A549 (cell line): ENCODE results near the gene C11orf86. TPM values are rescaled to one million over a fixed set of nuclear protein-coding genes. Genes with fewer than 3 reads are reported as not detected.

Source experiments
- ATAC-seq, 2 experiments: fragments of 200-7000 bp in 1 of 2; fragments of >200 bp in 1 of 2; cut with Nextera tagmentation in 1 of 2; cut with Tn5 transposase in 1 of 2; 3 replicates each; pipeline versions ENCODE4 v1.8.0 to v1.9.1; 2018 to 2020; ENCODE audit warnings: mild to moderate bottlenecking in 1 of 2, moderate library complexity in 1 of 2
- CTCF ChIA-PET: fragments of 300-600 bp; sonication (Branson Sonifier 250); formaldehyde crosslinking; extraction: SDS; loops from one replicate; lab custom pipeline; 2021; ENCODE audit warnings: antibody characterized with exemption, inconsistent platforms; lab: Yijun Ruan, JAX
- POLR2A ChIA-PET: fragments of 350-600 bp; formaldehyde crosslinking; extraction: SDS; loops from one replicate; lab custom pipeline; 2021; ENCODE audit warnings: antibody characterized with exemption, inconsistent platforms; lab: Yijun Ruan, JAX
- DNase-seq, 2 experiments: peaks; one replicate each; pipeline versions ENCODE4 v3.0.0 to v3.0.0-alpha.2; 2011 to 2016; ENCODE audit warnings: low read depth in 1 of 2, low spot score in 1 of 2
- FAIRE-seq: peaks from 2 replicates; lab custom pipeline; 2011; peaks lifted over from hg19 to GRCh38; lab: Jason Lieb, UNC
- H3K27ac ChIP-seq, 2 experiments: fragments of >200 bp; sonication (Bioruptor Twin); formaldehyde crosslinking; 3 replicates each; pipeline ENCODE4 v1.5.1; 2016 to 2017
- H3K4me1 ChIP-seq: fragments of >200 bp; sonication (Bioruptor Twin); formaldehyde crosslinking; 3 replicates; pipeline ENCODE4 v1.6.1; 2016
- H3K4me2 ChIP-seq: fragments of >200 bp; sonication (Bioruptor Twin); formaldehyde crosslinking; 3 replicates; pipeline ENCODE4 v1.6.1; 2016
- H3K4me3 ChIP-seq: fragments of >200 bp; sonication (Bioruptor Twin); formaldehyde crosslinking; 3 replicates; pipeline ENCODE4 v1.5.1; 2016
- H3K9me3 ChIP-seq: fragments of >200 bp; sonication (Bioruptor Twin); formaldehyde crosslinking; 3 replicates; pipeline ENCODE4 v1.6.1; 2016
- ATOH8 ChIP-seq: fragments of 250-450 bp; sonication (Bioruptor Pico); IDR thresholded peaks from 2 replicates; pipeline ENCODE4 v1.5.0; 2020; ENCODE audit warnings: low read depth, mild to moderate bottlenecking, moderate library complexity
- CEBPB ChIP-seq, 2 experiments: fragments of >200 bp in 1 of 2; sonication (Bioruptor Twin) in 1 of 2; formaldehyde crosslinking in 1 of 2; IDR thresholded peaks; 2 replicates each; pipeline ENCODE4 v1.6.1; 2012 to 2016
- E2F6 ChIP-seq: IDR thresholded peaks from 2 replicates; pipeline ENCODE4 v1.6.1; 2012; ENCODE audit warnings: low read depth, borderline replicate concordance
- EHF ChIP-seq: fragments of 250-450 bp; sonication (Bioruptor Pico); IDR thresholded peaks from 2 replicates; pipeline ENCODE4 v1.5.0; 2020; ENCODE audit warnings: mild to moderate bottlenecking
- EHMT2 ChIP-seq: fragments of 200-600 bp; sonication (generic); IDR thresholded peaks from 2 replicates; pipeline ENCODE4 v1.6.1; 2016; ENCODE audit warnings: antibody characterized with exemption, low read depth, mild to moderate bottlenecking, moderate library complexity
- EP300 ChIP-seq, 2 experiments: fragments of >200 bp; sonication (Bioruptor Twin); formaldehyde crosslinking; IDR thresholded peaks; 2 replicates in 1 of 2; 3 replicates in 1 of 2; pipeline ENCODE4 v1.6.1; 2016 to 2017
- ESRRA ChIP-seq: fragments of 150-350 bp; IDR thresholded peaks from 2 replicates; pipeline ENCODE4 v1.6.1; 2014; ENCODE audit warnings: mild to moderate bottlenecking, low read length, borderline replicate concordance
- FOSL2 ChIP-seq, 2 experiments: fragments of 450-650 bp in 1 of 2; fragments of >200 bp in 1 of 2; sonication (Bioruptor Twin) in 1 of 2; formaldehyde crosslinking; IDR thresholded peaks; 2 replicates each; pipeline versions ENCODE4 v1.5.0 to v1.6.1; 2016 to 2020; ENCODE audit warnings: mild to moderate bottlenecking in 1 of 2, moderate library complexity in 1 of 2
- FOXS1 ChIP-seq: fragments of 250-450 bp; sonication (Bioruptor Pico); IDR thresholded peaks from 2 replicates; pipeline ENCODE4 v1.5.0; 2020; ENCODE audit warnings: mild to moderate bottlenecking, moderate library complexity
- GATA3 ChIP-seq: IDR thresholded peaks from 2 replicates; pipeline ENCODE4 v1.6.1; 2012; ENCODE audit warnings: borderline replicate concordance
- HMGXB4 ChIP-seq: fragments of 250-450 bp; sonication (Bioruptor Pico); IDR thresholded peaks from 2 replicates; pipeline ENCODE4 v1.5.0; 2021; ENCODE audit warnings: mild to moderate bottlenecking, moderate library complexity, borderline replicate concordance
- HOXA7 ChIP-seq: fragments of 250-450 bp; sonication (Bioruptor Pico); IDR thresholded peaks from 2 replicates; pipeline ENCODE4 v1.5.0; 2020; ENCODE audit warnings: mild to moderate bottlenecking, moderate library complexity
- JUN ChIP-seq, 2 experiments: fragments of >200 bp; sonication (Bioruptor Twin); formaldehyde crosslinking; IDR thresholded peaks; 2 replicates in 1 of 2; 3 replicates in 1 of 2; pipeline ENCODE4 v1.6.1; 2016 to 2017
- JUNB ChIP-seq: fragments of >200 bp; sonication (Bioruptor Twin); formaldehyde crosslinking; IDR thresholded peaks from 2 replicates; pipeline ENCODE4 v1.6.1; 2016
- KDM5A ChIP-seq: fragments of 200-600 bp; sonication (generic); IDR thresholded peaks from 2 replicates; pipeline ENCODE4 v1.6.1; 2016; ENCODE audit warnings: antibody characterized with exemption, mild to moderate bottlenecking
- MAFK ChIP-seq: fragments of 450-650 bp; IDR thresholded peaks from 2 replicates; pipeline ENCODE4 v1.6.1; 2014; ENCODE audit not compliant: partially characterized antibody
- MAX ChIP-seq: IDR thresholded peaks from 2 replicates; pipeline ENCODE4 v1.6.1; 2012
- MYC ChIP-seq: IDR thresholded peaks from 2 replicates; pipeline ENCODE4 v1.6.1; 2012; ENCODE audit warnings: mild to moderate bottlenecking, inconsistent platforms, low read length, improper control_type of control experiment, borderline replicate concordance
- NFE2L2 ChIP-seq: fragments of 150-350 bp; conservative IDR thresholded peaks from 2 replicates; pipeline ENCODE4 v1.6.1; 2014; ENCODE audit warnings: low read length
- NPAS2 ChIP-seq: fragments of 250-450 bp; sonication (Bioruptor Pico); IDR thresholded peaks from 2 replicates; pipeline ENCODE4 v1.8.0; 2022; ENCODE audit warnings: mild to moderate bottlenecking, moderate library complexity, borderline replicate concordance
- NR3C1 ChIP-seq: fragments of >200 bp; sonication (Bioruptor Twin); formaldehyde crosslinking; IDR thresholded peaks from 3 replicates; pipeline ENCODE4 v1.6.1; 2017
- PBX3 ChIP-seq: IDR thresholded peaks from 2 replicates; pipeline ENCODE4 v1.6.1; 2012
- POLR2A ChIP-seq: IDR thresholded peaks from 2 replicates; pipeline ENCODE4 v1.6.1; 2012; ENCODE audit warnings: mild to moderate bottlenecking, low read length
- POLR2AphosphoS2 ChIP-seq: conservative IDR thresholded peaks from 2 replicates; pipeline ENCODE4 v1.6.1; 2012; ENCODE audit warnings: low read length, improper control_type of control experiment, inconsistent platforms
- RAD21 ChIP-seq, 2 experiments: fragments of >200 bp in 1 of 2; sonication (Bioruptor Twin) in 1 of 2; formaldehyde crosslinking in 1 of 2; IDR thresholded peaks in 1 of 2; conservative IDR thresholded peaks in 1 of 2; 2 replicates in 1 of 2; 3 replicates in 1 of 2; pipeline ENCODE4 v1.6.1; 2012 to 2018; ENCODE audit warnings: inconsistent platforms in 1 of 2
- RARB ChIP-seq: fragments of 250-450 bp; sonication (Bioruptor Pico); IDR thresholded peaks from 2 replicates; pipeline ENCODE4 v1.8.0; 2021; ENCODE audit warnings: mild to moderate bottlenecking, moderate library complexity
- RNF2 ChIP-seq: fragments of 200-600 bp; sonication (generic); IDR thresholded peaks from 2 replicates; pipeline ENCODE4 v1.6.1; 2016; ENCODE audit warnings: low read depth, mild to moderate bottlenecking, antibody characterized with exemption, moderate library complexity, borderline replicate concordance
- SMC3 ChIP-seq: fragments of >200 bp; sonication (Bioruptor Twin); formaldehyde crosslinking; IDR thresholded peaks from 3 replicates; pipeline ENCODE4 v1.6.1; 2018; ENCODE audit warnings: inconsistent platforms
- SREBF2 ChIP-seq: fragments of 450-650 bp; IDR thresholded peaks from 2 replicates; pipeline ENCODE4 v1.6.1; 2014; ENCODE audit warnings: mild to moderate bottlenecking, moderate library complexity
- TP53 ChIP-seq: fragments of 250-450 bp; sonication (Bioruptor Pico); IDR thresholded peaks from 2 replicates; pipeline ENCODE4 v1.5.0; 2021; ENCODE audit warnings: mild to moderate bottlenecking, moderate library complexity
- USF2 ChIP-seq: fragments of 450-650 bp; IDR thresholded peaks from 2 replicates; pipeline ENCODE4 v1.6.1; 2014; ENCODE audit warnings: antibody characterized with exemption
- ZC3H11A ChIP-seq: fragments of 450-650 bp; IDR thresholded peaks from 2 replicates; pipeline ENCODE4 v1.6.1; 2014; ENCODE audit warnings: antibody characterized with exemption, mild to moderate bottlenecking
- WGBS: methylation state at CpG from one replicate; pipeline ENCODE4 v1.1.6; 2017; ENCODE audit errors: missing lambda C conversion rate; 5-methylcytosine and 5-hydroxymethylcytosine counted together
- polyA minus RNA-seq: library from RNA; depleted of rRNA, polyadenylated mRNA; stranded (reverse); fragments of >200 nt; gene quantifications from 2 replicates; pipeline ENCODE4 v1.2.3, GENCODE V29; 2011; rRNA and poly(A)+ RNA removed
- polyA plus RNA-seq, 4 experiments: library from polyadenylated mRNA; depleted of rRNA in 3 of 4; stranded (reverse); fragments of >200 nt; fragmentation: RNase III in 1 of 4; extraction: RNeasy Plus Mini Kit Qiagen cat#74134 plus additional on column Dnase treatment in 1 of 4; gene quantifications; 2 replicates in 3 of 4; 3 replicates in 1 of 4; pipeline ENCODE4 v1.2.3, GENCODE V29; 2011 to 2017

C11orf86 gene
- polyA plus RNA-seq (2011; rRNA removed) (9.3 and 10.8 TPM in 2 replicates), polyA plus RNA-seq (2017; fragmentation: RNase III; extraction: RNeasy Plus Mini Kit Qiagen cat#74134 plus additional on column Dnase treatment) (39.7 to 59.6 TPM (median 56.4 TPM) in 3 replicates), polyA minus RNA-seq (2.7 and 5.4 TPM in 2 replicates)
- polyA plus RNA-seq (2012; cell fraction: cytosol; rRNA removed), result 34.5 and 42.5 TPM in 2 replicates
- polyA plus RNA-seq (2012; cell fraction: nucleus; rRNA removed), result 23.0 and 24.9 TPM in 2 replicates

- peak within 1 kb of the TSS; percentile 78 for H3K4me2 ChIP-seq
- peak within 1 kb of the TSS; percentile 33 for H3K4me3 ChIP-seq
- H3K4me1 ChIP-seq, result peaks cover 70% of the 10 kb centered on the region
- FAIRE-seq (no peak), DNase-seq (peak in 1 of 2 experiments; percentile 85), ATAC-seq (peak; percentile 55 to 57)
- peaks cover 17% of the 10 kb centered on the region for H3K9me3 ChIP-seq
- peak within 1 kb of the TSS; percentile 95 to 99 for H3K27ac ChIP-seq
- CTCF ChIA-PET, result interaction anchor here (0.6 to 3.3 kb wide), 47 partner anchors 8 to 567 kb away, joined by 3 to 33 read pairs (median 9); partner anchors contain the start of genes PC, RCE1 and SYT12
- TF ChIP-seq TP53 (CRISPR knock-in tag), result no peak
- peak; percentile 57; the same call in 1 of the 2 replicates for TF ChIP-seq PBX3
- no peak for TF ChIP-seq HMGXB4 (CRISPR knock-in tag)
- TF ChIP-seq RARB (CRISPR knock-in tag), result no peak
- 0 out of 2 replicates have a peak, but pooled peaks have one; percentile 27 for TF ChIP-seq ATOH8
- TF ChIP-seq CEBPB (IDR thresholded peaks at IDR 0.05), result peak in 1 of 2 experiments; percentile 45; a peak in 2 of 4 replicates
- TF ChIP-seq HOXA7 (CRISPR knock-in tag), result no peak
- no peak for TF ChIP-seq ZC3H11A
- TF ChIP-seq MAX, result peak; percentile 75
- TF ChIP-seq NPAS2 (CRISPR knock-in tag), result no peak
- TF ChIP-seq RNF2, result no peak
- no peak for TF ChIP-seq SREBF2
- peak; percentile 29; the same call in 1 of the 3 replicates for TF ChIP-seq SMC3
- TF ChIP-seq POLR2AphosphoS2, result no peak
- no peak for TF ChIP-seq USF2
- no peak for TF ChIP-seq NFE2L2
- TF ChIP-seq EHF (CRISPR knock-in tag), result no peak
- TF ChIP-seq MAFK, result no peak
- TF ChIP-seq JUN (IDR thresholded peaks at IDR 0.05), result peak in 1 of 2 experiments; percentile 79; a peak in 2 of 5 replicates
- no peak for TF ChIP-seq NR3C1
- TF ChIP-seq FOXS1, result no peak
- no peak for TF ChIP-seq FOSL2 (IDR thresholded peaks at IDR 0.05)
- peak; percentile 58; the same call in 1 of the 2 replicates for TF ChIP-seq FOSL2 (CRISPR knock-in tag; IDR thresholded peaks at IDR 0.05)
- TF ChIP-seq RAD21 (conservative IDR thresholded peaks at IDR 0.05 in 1 of 2, IDR thresholded peaks at IDR 0.05 in 1 of 2), result peak; percentile 4 to 45; a peak in 3 of 5 replicates
- no peak for TF ChIP-seq EHMT2
- TF ChIP-seq GATA3, result peak; percentile 73; the same call in 1 of the 2 replicates
- TF ChIP-seq JUNB, result peak; percentile 36; the same call in 1 of the 2 replicates
- no peak for TF ChIP-seq POLR2A
- TF ChIP-seq ESRRA, result peak; percentile 95
- peak in 1 of 2 experiments; percentile 77; a peak in 3 of 5 replicates for TF ChIP-seq EP300 (IDR thresholded peaks at IDR 0.05)
- no peak for TF ChIP-seq MYC
- TF ChIP-seq KDM5A, result no peak
- TF ChIP-seq E2F6, result peak; percentile 55; the same call in 1 of the 2 replicates
- POLR2A ChIA-PET, result interaction anchor here (1.2 to 2.0 kb wide), 3 partner anchors 92 to 131 kb away, joined by 3 to 7 read pairs (median 5); partner anchors contain the start of gene RCE1
- WGBS, result 30% methylated on average over 10 of the region's 10 CpGs
These were observed at the start of gene C11orf86 for GRCh38 chr11:66974724-66975404. TSS of gene C11orf86 (plus strand) at chr11:66975304. CDS start at chr11:66975363, 59 bp downstream.
